Measurements from ENCODE around the gene ELFN2. TPM values are rescaled to one million over a fixed set of nuclear protein-coding genes. Genes with fewer than 3 reads are reported as not detected.
A peak's percentile ranks its signal among the peaks of the same experiment; 100 is the strongest.

Gene ELFN2
- polyA plus RNA-seq, 3 donors, result 0.01 TPM; not detected in 2

- Histone ChIP-seq H3K27ac (ENCODE audit: low read depth in 1 of 2, low read length in 2 of 2) (no peak overlapping the region), H3K36me3 (replicated peaks in 1 of 2; ENCODE audit: control insufficient read depth in 1 of 2, insufficient read depth in 2 of 2, low read length in 2 of 2) (no peaks in the 10 kb centered on the region), H2AFZ (ENCODE audit: insufficient read depth, low read depth, low read length, poor library complexity, severe bottlenecking) (no peak overlapping the region), H3K27me3 (ENCODE audit: control insufficient read depth in 2 of 2, insufficient read depth in 2 of 2, low read length in 2 of 2) (no peaks in the 10 kb centered on the region), H3K4me3 (replicated peaks in 1 of 3; ENCODE audit: low read depth in 2 of 3, low read length in 3 of 3) (no peak overlapping the region), H3K9ac (ENCODE audit: insufficient read depth, low read length, poor library complexity, severe bottlenecking) (no peak overlapping the region), H4K20me1 (ENCODE audit: insufficient read depth, low read length) (no peaks in the 10 kb centered on the region), H3K79me2 (ENCODE audit: insufficient read depth, low read length) (no peaks in the 10 kb centered on the region), H3K9me3 (replicated peaks in 1 of 2; ENCODE audit: control insufficient read depth in 1 of 2, insufficient read depth in 1 of 2, low read length in 2 of 2) (no peaks in the 10 kb centered on the region), H3K4me1 (ENCODE audit: control insufficient read depth in 1 of 2, insufficient read depth in 2 of 2, low read length in 2 of 2) (no peaks in the 10 kb centered on the region), H3K4me2 (replicated peaks; ENCODE audit: extremely low read depth, low read length, poor library complexity, severe bottlenecking) (no peak overlapping the region)
- peak overlapping the region in 1 of 7 donors; percentile 6 for H3K27ac Mint-ChIP-seq
- peaks cover 9 to 24% (median 13%) of the 10 kb centered on the region in 3 donors for H3K27me3 Mint-ChIP-seq (ENCODE audit: low read depth in 3 of 3)
- H3K36me3 Mint-ChIP-seq, result no peaks in the 10 kb centered on the region
- H3K9me3 Mint-ChIP-seq, result no peaks in the 10 kb centered on the region
- TF ChIP-seq, protein P1, sequence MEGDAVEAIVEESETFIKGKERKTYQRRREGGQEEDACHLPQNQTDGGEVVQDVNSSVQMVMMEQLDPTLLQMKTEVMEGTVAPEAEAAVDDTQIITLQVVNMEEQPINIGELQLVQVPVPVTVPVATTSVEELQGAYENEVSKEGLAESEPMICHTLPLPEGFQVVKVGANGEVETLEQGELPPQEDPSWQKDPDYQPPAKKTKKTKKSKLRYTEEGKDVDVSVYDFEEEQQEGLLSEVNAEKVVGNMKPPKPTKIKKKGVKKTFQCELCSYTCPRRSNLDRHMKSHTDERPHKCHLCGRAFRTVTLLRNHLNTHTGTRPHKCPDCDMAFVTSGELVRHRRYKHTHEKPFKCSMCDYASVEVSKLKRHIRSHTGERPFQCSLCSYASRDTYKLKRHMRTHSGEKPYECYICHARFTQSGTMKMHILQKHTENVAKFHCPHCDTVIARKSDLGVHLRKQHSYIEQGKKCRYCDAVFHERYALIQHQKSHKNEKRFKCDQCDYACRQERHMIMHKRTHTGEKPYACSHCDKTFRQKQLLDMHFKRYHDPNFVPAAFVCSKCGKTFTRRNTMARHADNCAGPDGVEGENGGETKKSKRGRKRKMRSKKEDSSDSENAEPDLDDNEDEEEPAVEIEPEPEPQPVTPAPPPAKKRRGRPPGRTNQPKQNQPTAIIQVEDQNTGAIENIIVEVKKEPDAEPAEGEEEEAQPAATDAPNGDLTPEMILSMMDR (IDR thresholded peaks at IDR 0.05), result no peak
- intact Hi-C loops (cut with micrococcal nuclease), result no loop called here
- H3K4me1 Mint-ChIP-seq, result no peaks in the 10 kb centered on the region
- no peak for DNase-seq
- WGBS (ENCODE audit: insufficient coverage), result 92% methylated on average over 6 of the region's 10 CpGs
- no peak overlapping the region for H3K4me3 Mint-ChIP-seq
Observed at GRCh38 chr22:37402184-37402506, 25.1 kb downstream of the ELFN2 start.

DNA sequence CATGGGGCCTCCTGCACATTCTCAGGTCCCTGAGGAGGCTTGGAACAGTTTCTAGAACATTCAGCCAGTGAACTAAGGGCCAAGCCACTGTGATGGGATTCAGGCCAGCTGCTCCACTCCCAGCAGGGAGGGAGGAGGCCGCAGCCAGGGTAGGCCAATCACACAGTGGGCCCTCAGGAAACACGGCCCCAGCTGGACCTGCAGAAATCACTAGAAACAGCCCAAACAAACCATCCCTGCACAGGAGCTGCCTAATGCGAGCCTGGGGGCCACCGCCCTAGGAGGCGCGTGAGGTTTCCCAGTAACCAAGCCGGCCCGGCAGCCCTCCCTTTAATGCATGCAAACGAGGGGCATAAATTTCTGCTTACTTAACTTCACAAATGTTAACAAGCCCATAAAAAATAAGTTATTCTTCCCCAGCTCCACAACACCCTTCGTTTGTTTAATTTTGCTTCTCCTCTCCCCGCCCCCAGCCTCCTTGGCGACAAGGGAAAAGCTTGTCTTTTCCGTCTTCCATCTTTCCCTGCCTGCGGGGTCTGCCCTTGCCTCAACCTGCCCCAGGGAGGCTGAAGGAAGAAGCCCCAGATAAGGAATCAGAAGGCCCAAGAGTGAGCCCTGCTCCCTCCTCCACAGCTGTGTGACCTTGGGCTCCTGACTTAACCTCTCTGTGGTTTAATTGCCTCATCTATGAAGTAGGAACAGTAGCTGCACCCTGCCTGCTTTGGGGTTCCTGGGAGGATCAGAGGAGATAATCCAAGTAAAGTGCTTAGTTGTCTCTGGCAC is 25.7 kb downstream of the ELFN2 start:
- no peak overlapping the region for H3K27ac Mint-ChIP-seq
- Histone ChIP-seq H3K9me3 (replicated peaks in 1 of 2; ENCODE audit: control insufficient read depth in 1 of 2, insufficient read depth in 1 of 2, low read length in 2 of 2) (no peaks in the 10 kb centered on the region), H4K20me1 (ENCODE audit: insufficient read depth, low read length) (no peaks in the 10 kb centered on the region), H3K79me2 (ENCODE audit: insufficient read depth, low read length) (no peaks in the 10 kb centered on the region), H3K4me2 (replicated peaks; ENCODE audit: extremely low read depth, low read length, poor library complexity, severe bottlenecking) (no peak overlapping the region), H3K4me3 (replicated peaks in 1 of 3; ENCODE audit: low read depth in 2 of 3, low read length in 3 of 3) (no peak overlapping the region), H3K4me1 (ENCODE audit: control insufficient read depth in 1 of 2, insufficient read depth in 2 of 2, low read length in 2 of 2) (no peaks in the 10 kb centered on the region), H3K36me3 (replicated peaks in 1 of 2; ENCODE audit: control insufficient read depth in 1 of 2, insufficient read depth in 2 of 2, low read length in 2 of 2) (no peaks in the 10 kb centered on the region), H2AFZ (ENCODE audit: insufficient read depth, low read depth, low read length, poor library complexity, severe bottlenecking) (no peak overlapping the region), H3K27ac (ENCODE audit: low read depth in 1 of 2, low read length in 2 of 2) (no peak overlapping the region), H3K27me3 (ENCODE audit: control insufficient read depth in 2 of 2, insufficient read depth in 2 of 2, low read length in 2 of 2) (no peaks in the 10 kb centered on the region), H3K9ac (ENCODE audit: insufficient read depth, low read length, poor library complexity, severe bottlenecking) (no peak overlapping the region)
- intact Hi-C loops (cut with micrococcal nuclease), result no loop called here
- no peaks in the 10 kb centered on the region for H3K4me1 Mint-ChIP-seq
- TF ChIP-seq, protein P1 (IDR thresholded peaks at IDR 0.05), result no peak
- H3K4me3 Mint-ChIP-seq, result no peak overlapping the region
- no peak for DNase-seq
- no peaks in the 10 kb centered on the region for H3K36me3 Mint-ChIP-seq
- peaks cover 7 to 24% (median 15%) of the 10 kb centered on the region in 3 donors for H3K27me3 Mint-ChIP-seq (ENCODE audit: low read depth in 3 of 3)
- H3K9me3 Mint-ChIP-seq, result no peaks in the 10 kb centered on the region
- WGBS (ENCODE audit: insufficient coverage), result 79% methylated on average over 10 of the region's 14 CpGs
